ENCODE measurements around the gene TMEM183A. TPM values are rescaled to one million over a fixed set of nuclear protein-coding genes. Genes with fewer than 3 reads are reported as not detected.
"Not testable (repeated sequence)": the region's sequence is repeated elsewhere in the genome, so short reads cannot be mapped to it uniquely, and the experiment has no call there.

TMEM183A gene
- total RNA-seq, 1 donor from 2014 or later = 24.3 TPM

DNA sequence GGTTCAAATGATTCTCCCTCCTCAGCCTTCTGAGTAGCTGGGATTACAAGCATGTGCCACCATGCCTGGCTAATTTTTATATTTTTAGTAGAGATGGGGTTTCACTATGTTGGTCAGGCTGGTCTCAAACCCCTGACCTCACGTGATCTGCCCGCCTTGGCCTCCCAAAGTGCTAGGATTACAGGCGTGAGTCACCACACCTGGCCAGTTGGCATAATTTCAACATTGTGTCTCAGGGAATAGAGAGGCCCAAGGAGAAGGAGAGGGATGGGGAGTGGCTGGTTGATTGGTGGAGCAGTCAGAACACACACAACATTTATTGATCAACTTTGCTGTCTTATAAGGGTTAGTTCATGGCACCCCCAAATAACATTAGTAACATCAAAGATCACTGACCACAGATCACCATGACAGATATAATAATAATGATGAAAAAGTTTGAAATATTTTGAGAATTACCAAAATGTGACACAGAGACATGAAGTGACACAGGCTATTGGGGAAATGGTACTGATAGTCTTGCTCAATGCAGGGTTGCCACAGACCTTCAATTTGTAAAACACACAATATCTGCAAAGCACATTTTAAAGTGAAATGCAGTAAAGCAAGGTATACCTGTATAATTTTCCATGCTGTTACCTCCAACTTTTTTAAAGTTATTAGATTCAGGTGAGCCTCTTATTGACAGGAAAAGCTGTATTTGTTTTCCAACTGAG is 24.3 kb upstream of the TMEM183A start:
- DNase-seq = no peak
- intact Hi-C loops (cut with micrococcal nuclease) = no loop called here
- ATAC-seq = no peak

- ATAC-seq; DNase-seq; intact Hi-C loops (cut with micrococcal nuclease): not testable (repeated sequence)
Observed at GRCh38 chr1:202986120-202986519, 21.1 kb upstream of the TMEM183A start.

GRCh38 chr1:202987255-202987654 is 19.9 kb upstream of the TMEM183A start:
- intact Hi-C loops (cut with micrococcal nuclease) = no loop called here
- no peak for ATAC-seq
- DNase-seq = no peak

GRCh38 chr1:202987922-202988583 is 19.1 kb upstream of the TMEM183A start:
- intact Hi-C loops (cut with micrococcal nuclease) = no loop called here
- DNase-seq (no peak), ATAC-seq (no peak)

DNA sequence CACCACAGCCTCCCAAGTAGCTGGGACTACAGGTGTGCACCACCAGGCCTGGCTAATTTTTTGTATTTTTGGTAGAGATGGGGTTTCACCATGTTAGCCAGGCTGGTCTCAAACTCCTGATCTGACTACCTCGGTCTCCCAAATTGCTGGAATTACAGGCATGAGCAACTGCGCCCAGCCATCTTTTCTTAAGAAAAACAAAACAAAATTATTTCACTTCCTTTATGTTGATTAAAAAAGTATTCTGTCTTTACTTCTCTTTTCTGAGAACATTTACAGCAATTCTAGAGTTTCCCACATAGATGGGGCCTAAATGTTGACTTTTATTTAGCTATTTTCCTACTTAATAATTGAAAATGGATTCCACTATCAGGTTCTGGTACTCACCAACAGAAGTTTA is 17.3 kb upstream of the TMEM183A start:
- intact Hi-C loops (cut with micrococcal nuclease) = loop anchor here (10.0 kb wide), 1 partner anchor 235 kb away; no protein-coding TSS in a partner anchor
- ATAC-seq = no peak

DNA sequence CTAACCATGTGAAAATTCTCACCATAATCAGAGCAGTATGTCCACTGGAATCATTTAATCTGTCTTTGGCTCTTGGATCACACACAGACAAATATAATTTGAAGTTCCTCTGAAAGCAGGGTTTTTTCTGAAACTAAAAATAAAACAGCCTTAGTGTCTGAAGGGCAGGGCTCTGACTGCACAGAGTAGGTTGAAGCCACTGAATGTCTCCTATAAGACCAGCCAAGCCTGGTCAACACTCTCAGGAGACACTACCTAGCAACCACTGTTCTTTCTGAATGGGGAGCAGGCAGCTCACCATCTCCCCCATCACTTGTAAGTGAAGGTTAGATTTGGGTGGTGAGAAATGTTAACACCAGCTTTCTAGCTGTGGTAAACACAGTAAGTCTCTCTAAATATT is 16.1 kb upstream of the TMEM183A start:
- intact Hi-C loops (cut with micrococcal nuclease) = loop anchor here (10.0 kb wide), 1 partner anchor 236 kb away; no protein-coding TSS in a partner anchor
- DNase-seq (no peak), ATAC-seq (no peak)

More for the DNA sequence above, 17.3 kb upstream of the TMEM183A start:
- DNase-seq = no peak

GRCh38 chr1:202994756-202995155 is 12.4 kb upstream of the TMEM183A start:
- ATAC-seq (no peak), DNase-seq (no peak)
- intact Hi-C loops (cut with micrococcal nuclease) = loop anchor here (5.0 to 10.0 kb wide), 2 partner anchors 67 to 240 kb away; partner anchors contain the start of gene KLHL12

DNA sequence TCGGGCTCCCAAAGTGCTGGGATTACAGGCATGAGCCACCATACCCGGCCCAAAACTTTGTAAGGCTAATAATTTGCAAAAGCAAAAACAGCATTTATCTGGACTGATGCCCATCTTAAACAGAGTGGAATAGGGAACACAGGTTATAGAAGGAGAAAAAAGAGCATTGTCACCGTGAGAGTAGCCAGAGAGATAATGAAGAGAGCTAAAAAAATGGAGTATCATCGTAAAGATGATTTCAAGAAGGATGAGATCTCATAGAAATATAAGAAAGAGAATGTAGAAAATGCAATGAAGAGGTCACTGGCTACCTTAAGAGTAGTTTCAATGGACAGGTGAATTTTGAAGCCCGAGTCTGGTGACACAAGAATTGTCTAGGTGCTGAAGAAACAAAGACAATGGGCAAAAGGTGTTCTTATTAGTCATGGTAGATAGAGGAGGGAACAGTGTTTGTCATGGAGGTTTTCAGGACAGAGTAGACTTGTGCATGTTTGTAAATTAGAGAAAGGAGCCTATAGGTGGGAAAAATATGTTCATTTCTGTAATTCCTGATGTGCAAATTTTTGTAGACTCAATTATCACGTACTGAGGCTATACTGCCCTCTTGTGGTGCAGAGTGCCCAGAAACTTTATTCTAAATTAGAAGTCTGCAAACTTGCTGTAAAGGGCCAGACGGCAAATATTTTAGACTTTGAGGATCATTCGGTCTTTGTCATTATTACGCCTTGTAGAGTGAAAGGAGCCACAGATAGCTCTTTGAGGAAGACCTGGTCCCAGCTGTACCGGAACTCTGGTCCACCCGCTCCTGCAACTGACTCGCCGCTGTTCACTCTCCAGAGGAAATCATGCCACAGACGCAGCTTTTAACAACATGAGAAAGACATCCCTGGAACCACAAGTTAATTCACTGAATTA is 8.1 kb upstream of the TMEM183A start:
- intact Hi-C loops (cut with micrococcal nuclease) = loop anchor here (5.0 to 10.0 kb wide), 2 partner anchors 72 to 244 kb away; partner anchors contain the start of gene KLHL12
- DNase-seq (no peak), ATAC-seq (no peak)

- intact Hi-C loops (cut with micrococcal nuclease) = no loop called here
- ATAC-seq = no peak
- DNase-seq = no peak
Observed at GRCh38 chr1:203000217-203000944, 6.8 kb upstream of the TMEM183A start.

- DNase-seq (no peak), ATAC-seq (no peak)
- intact Hi-C loops (cut with micrococcal nuclease) = no loop called here
Observed at GRCh38 chr1:203001986-203002385, 5.2 kb upstream of the TMEM183A start.

DNA sequence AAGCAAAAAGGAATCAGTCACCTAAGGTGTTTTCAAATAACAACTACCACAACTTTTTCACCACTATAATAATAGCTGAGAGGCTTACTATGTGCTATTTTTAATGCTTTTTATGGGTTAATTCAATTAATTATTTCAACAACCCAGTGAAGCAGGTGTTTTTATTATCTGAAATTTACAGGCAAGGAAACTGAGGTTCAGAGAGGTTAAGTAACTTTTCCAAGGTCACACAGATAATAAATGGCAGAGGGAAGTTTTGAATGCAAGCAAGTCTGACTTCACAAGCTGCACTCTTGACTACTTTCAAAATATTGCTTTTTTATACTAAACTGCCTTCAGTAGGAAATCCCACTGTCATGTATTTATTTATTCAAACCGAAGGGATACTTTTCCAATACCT is 4.2 kb upstream of the TMEM183A start:
- DNase-seq = no peak
- intact Hi-C loops (cut with micrococcal nuclease) = no loop called here
- no peak for ATAC-seq

DNA sequence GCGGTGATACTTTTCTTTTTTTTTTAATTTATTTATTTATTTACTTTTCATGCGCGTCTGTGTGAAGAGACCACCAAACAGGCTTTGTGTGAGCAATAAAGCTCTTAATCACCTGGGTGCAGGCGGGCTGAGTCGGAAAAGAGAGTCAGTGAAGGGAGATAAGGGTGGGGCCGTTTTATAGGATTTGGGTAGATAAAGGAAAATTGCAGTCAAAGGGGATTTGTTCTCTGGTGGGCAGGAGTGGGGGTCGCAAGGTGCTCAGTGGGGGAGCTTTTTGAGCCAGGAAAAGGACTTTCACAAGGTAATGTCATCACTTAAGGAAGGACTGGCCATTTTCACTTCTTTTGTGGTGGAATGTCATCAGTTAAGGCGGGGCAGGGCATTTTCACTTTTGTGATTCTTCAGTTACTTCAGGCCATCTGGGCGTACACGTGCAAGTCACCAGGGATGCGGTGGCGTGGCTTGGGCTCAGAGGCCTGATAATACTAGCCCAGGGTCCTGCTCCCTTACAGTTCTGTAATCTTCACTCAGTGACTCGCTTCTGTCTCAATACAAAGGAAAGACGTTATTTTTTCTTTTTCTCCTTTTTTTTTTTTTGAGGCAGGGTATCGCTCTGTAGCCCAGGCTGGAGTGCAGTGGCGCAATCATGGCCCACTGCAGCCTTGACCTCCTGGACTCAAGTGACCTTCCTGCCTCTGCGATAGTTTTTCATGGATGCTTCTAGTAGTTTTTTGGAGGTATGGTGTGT is 1.6 kb upstream of the TMEM183A start:
- intact Hi-C loops (cut with micrococcal nuclease); DNase-seq; ATAC-seq: not testable (repeated sequence)

- ATAC-seq (no peak), DNase-seq (no peak)
- intact Hi-C loops (cut with micrococcal nuclease) = no loop called here
Observed at GRCh38 chr1:203009185-203009584, 2.0 kb downstream of the TMEM183A start.

DNA sequence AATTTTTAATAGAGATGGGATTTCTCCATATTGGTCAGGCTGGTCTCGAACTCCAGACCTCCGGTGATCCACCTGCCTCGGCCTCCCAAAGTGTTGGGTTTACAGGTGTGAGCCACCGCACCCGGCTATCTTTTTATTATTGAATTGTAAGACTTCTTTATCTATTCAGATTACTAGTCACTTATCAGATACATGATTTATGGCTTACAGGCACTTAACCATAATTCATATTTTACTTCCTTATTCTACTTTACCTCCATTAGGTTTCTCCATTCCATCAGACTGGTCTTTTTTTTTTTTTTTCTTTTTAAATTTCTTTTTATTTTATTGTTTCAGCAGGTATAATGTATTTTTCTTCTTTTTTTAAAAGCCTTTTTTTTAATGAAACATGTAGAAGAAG is 4.4 kb downstream of the TMEM183A start:
- intact Hi-C loops (cut with micrococcal nuclease) = no loop called here
- ATAC-seq = no peak
- no peak for DNase-seq

DNA sequence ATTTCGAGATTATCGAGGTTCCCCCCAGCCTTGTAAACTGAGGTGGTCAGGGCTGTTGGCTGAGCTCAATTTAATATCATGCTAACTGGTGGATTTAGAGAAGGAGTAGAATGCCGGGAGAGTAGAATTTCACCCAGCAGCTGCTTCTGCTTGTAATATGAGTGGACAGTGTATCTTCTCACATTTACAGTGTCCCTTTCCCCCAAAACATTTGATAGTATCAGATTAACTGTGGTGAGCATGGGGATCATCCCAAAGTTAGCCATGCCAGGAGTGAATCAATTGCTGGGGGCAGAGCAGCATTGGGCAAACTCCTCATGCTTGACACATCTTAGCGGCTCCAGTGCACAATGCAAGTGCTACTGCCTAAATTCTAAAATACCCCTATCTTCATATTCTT is 9.9 kb downstream of the TMEM183A start:
- no peak for DNase-seq
- ATAC-seq = no peak
- intact Hi-C loops (cut with micrococcal nuclease) = no loop called here

DNA sequence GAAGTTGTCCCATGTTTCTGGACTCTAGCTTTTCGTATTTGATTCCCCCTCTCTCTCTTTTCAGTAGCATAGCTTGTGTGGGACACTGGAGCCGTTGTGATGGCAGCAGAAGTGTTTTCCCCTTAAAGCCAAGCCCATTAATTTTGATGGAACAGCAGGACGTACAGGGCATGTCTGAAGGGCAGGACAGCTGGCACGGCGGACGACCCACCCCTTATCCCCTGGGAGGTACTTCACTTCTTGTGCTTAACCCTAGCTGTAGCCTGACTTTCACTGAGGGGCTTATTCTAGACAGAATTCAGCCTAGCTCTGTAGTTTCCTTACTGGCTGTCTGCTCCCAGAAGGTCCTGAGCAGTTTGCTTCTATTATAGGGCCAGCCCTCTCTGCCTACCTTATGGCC is 10.5 kb downstream of the TMEM183A start:
- ATAC-seq = no peak
- intact Hi-C loops (cut with micrococcal nuclease) = no loop called here
- DNase-seq = no peak

DNA sequence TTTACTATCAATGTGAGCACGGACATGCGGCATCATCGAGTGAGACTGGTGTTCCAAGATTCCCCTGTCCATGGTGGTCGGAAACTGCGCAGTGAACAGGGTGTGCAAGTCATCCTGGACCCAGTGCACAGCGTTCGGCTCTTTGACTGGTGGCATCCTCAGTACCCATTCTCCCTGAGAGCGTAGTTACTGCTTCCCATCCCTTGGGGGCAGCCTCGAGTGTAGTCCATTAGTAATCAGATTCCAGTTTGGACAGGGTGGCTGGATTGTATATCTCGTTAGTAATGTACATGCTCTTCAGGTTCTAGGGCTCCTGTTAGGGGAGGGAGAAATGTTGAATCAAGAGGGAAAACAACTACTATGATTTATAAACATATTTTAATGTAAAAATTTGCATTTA is 15.7 kb downstream of the TMEM183A start:
- intact Hi-C loops (cut with micrococcal nuclease); DNase-seq; ATAC-seq: not testable (repeated sequence)

GRCh38 chr1:203025686-203026030 is 18.5 kb downstream of the TMEM183A start:
- DNase-seq (no peak), ATAC-seq (no peak)
- intact Hi-C loops (cut with micrococcal nuclease) = no loop called here

Measured in left ventricle myocardium superior (tissue), 1 donor.